Stimulated activated CD4-positive, alpha-beta T cell treated with anti-CD3 and anti-CD28 coated beads, Interleukin-15, amount 100 ng/mL, for 1 hour (primary cell): Measurements from ENCODE around the gene IFRD1.

Experiments
- DNase-seq, 2 donors: peaks; one replicate each; pipeline ENCODE4 v3.0.0-alpha.2; 2020; ENCODE audit warnings: low read depth in 1 of 2, low spot score in 1 of 2

Gene IFRD1

GRCh38 chr7:112449902-112450806, at the start of gene IFRD1:
IFRD1 (plus strand) TSS chr7:112450460; CDS start chr7:112450689, 229 bp downstream.
- peak; percentile 96 to 99 for DNase-seq

- DNase-seq = no peak
Observed at GRCh38 chr7:112404321-112404720, 45.9 kb upstream of the IFRD1 start.

GRCh38 chr7:112405286-112405685, 45.0 kb upstream of the IFRD1 start:
- DNase-seq = no peak

- DNase-seq = no peak
Observed at GRCh38 chr7:112407261-112407660, 43.0 kb upstream of the IFRD1 start.

GRCh38 chr7:112410092-112410491, 40.2 kb upstream of the IFRD1 start:
- no peak for DNase-seq

GRCh38 chr7:112411186-112411795, 39.0 kb upstream of the IFRD1 start:
- no peak for DNase-seq

GRCh38 chr7:112414855-112415490, 35.3 kb upstream of the IFRD1 start:
- DNase-seq = no peak

- no peak for DNase-seq
Observed at GRCh38 chr7:112416127-112416526, 34.1 kb upstream of the IFRD1 start.

GRCh38 chr7:112419543-112420130, 30.6 kb upstream of the IFRD1 start:
- no peak for DNase-seq

GRCh38 chr7:112420236-112420861, 29.9 kb upstream of the IFRD1 start:
- no peak for DNase-seq

GRCh38 chr7:112421666-112422486, 28.4 kb upstream of the IFRD1 start:
- no peak for DNase-seq

- DNase-seq = no peak
Observed at GRCh38 chr7:112422842-112423496, 27.3 kb upstream of the IFRD1 start.

GRCh38 chr7:112423987-112424386, 26.3 kb upstream of the IFRD1 start:
- no peak for DNase-seq

GRCh38 chr7:112427984-112428383, 22.3 kb upstream of the IFRD1 start:
- no peak for DNase-seq

- no peak for DNase-seq
Observed at GRCh38 chr7:112428715-112429114, 21.5 kb upstream of the IFRD1 start.

- no peak for DNase-seq
Observed at GRCh38 chr7:112430649-112431048, 19.6 kb upstream of the IFRD1 start.

GRCh38 chr7:112431803-112432202, 18.5 kb upstream of the IFRD1 start:
- DNase-seq = no peak

- DNase-seq = no peak
Observed at GRCh38 chr7:112433289-112433688, 17.0 kb upstream of the IFRD1 start.

- no peak for DNase-seq
Observed at GRCh38 chr7:112437072-112437471, 13.2 kb upstream of the IFRD1 start.

GRCh38 chr7:112439476-112439875, 10.8 kb upstream of the IFRD1 start:
- no peak for DNase-seq
